Measurements from ENCODE around the gene CCR7. TPM values are rescaled to one million over a fixed set of nuclear protein-coding genes. Genes with fewer than 3 reads are reported as not detected.

Gene CCR7
- total RNA-seq, 1 donor from 2014 or later = 1.1 TPM

DNA sequence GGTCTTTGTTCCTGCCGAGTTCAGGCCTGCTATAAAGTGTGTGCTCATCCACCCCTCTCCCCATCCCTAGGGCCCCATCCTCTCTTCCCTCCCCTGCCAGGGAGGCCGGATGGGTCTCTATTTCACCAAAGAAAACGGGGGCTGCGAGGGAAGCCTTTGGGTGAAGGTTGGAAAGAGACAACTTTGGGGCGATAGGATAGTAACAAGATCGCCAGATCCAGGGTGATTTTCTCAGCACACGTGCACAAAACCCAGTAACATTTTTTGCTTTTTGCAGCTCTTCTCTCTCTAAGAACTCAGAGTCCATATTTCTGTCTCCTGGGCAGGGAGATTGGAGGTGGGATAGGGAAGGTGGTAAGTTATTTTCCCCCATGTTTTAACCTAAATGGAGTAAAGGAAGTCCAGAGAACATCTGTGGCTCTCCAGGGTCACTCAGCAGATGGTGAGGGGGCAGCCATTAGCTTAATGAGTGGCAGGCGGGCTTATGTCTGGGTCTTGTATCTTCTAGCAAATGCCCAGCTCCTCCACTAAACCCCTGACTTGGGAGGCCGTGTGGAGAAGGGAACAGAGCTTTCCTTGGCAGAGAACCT, 6.9 kb downstream of the CCR7 start:
- H3K9me3 ChIP-seq = no peaks in the 10 kb centered on the region
- H3K27ac ChIP-seq = peak overlapping the region; percentile 43
- no peak overlapping the region for H3K4me3 ChIP-seq
- H3K4me1 ChIP-seq = peaks cover 46% of the 10 kb centered on the region
- no peak for TF ChIP-seq CTCF (IDR thresholded peaks at IDR 0.05)
- DNase-seq (no peak), ATAC-seq (no peak)
- intact Hi-C loops (cut with DNase I) = loop anchor here (5.0 kb wide), 1 partner anchor 116 kb away; the partner anchor contains the start of gene IGFBP4
- no peaks in the 10 kb centered on the region for H3K27me3 ChIP-seq
- no peaks in the 10 kb centered on the region for H3K36me3 ChIP-seq

DNA sequence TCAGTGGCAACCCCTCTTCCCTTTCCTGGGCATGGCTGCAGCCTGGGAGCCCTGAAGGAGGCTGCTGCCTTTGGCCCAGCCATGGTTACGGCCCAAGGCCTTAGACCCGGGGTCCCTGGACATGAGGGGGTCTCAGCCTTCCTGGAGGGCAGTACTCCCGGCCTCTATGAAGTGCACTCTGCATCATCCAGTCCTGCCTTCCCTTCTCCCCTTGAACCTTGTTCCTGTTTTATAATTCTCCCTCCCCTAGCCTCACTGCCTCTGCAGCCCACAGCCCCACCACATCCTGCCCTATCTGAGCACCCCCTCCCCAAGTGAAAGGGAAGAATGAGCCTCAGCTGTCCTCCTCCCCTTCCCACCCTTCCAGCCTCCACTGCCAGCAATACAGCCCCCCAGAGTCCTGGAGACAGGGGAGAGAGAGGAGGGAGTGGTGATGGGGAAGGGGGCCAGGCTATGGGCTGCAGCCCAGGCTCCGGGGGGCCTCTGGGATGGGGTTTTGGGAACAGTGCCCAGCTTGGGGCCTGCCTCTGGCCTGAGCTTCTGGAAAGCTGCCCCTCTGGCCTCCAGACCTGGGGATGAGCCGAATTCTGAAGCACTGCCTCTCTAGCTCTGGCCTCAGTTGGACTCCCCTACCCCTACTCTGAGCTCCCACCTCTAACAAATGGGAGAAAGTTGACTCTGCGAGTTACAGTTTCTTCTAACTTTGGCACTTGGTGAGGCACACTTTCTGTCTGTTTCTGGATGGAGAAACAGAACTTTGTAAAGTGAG, 7.6 kb downstream of the CCR7 start:
- H3K36me3 ChIP-seq = no peaks in the 10 kb centered on the region
- intact Hi-C loops (cut with DNase I) = loop anchor here (5.0 kb wide), 1 partner anchor 115 kb away; the partner anchor contains the start of gene IGFBP4
- no peak for ATAC-seq
- no peaks in the 10 kb centered on the region for H3K9me3 ChIP-seq
- DNase-seq = peak; percentile 58
- peak overlapping the region; percentile 43 for H3K27ac ChIP-seq
- H3K27me3 ChIP-seq = no peaks in the 10 kb centered on the region
- H3K4me3 ChIP-seq = no peak overlapping the region
- TF ChIP-seq CTCF (IDR thresholded peaks at IDR 0.05) = no peak
- H3K4me1 ChIP-seq = peaks cover 52% of the 10 kb centered on the region

DNA sequence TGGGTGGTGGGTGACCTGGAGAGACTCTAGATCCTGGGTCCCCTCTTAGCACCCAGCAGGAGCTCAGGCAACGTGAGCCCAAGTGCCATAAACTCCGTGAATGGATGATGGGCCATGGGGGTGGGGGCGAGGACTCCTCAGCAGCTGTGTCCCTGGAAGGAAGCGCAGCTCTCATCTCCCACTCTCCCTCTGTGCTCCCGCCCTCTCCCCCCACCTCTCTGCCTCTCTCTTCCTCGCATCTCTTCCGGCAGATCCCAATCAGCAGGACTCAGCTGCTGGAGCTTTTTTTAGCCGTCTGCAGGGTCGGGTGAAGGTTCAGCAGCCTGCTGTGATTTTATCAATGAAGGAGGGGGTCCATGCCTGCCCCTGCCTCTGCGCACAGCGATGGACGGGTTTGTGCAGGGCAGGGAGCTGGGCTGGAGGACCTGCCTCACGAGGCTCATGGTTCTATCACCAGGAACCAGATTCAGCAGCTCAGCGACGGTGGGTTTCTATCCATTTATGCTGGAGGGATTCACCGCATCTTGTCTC, 8.3 kb downstream of the CCR7 start:
- intact Hi-C loops (cut with DNase I) = loop anchor here (5.0 kb wide), 1 partner anchor 115 kb away; the partner anchor contains the start of gene IGFBP4

DNA sequence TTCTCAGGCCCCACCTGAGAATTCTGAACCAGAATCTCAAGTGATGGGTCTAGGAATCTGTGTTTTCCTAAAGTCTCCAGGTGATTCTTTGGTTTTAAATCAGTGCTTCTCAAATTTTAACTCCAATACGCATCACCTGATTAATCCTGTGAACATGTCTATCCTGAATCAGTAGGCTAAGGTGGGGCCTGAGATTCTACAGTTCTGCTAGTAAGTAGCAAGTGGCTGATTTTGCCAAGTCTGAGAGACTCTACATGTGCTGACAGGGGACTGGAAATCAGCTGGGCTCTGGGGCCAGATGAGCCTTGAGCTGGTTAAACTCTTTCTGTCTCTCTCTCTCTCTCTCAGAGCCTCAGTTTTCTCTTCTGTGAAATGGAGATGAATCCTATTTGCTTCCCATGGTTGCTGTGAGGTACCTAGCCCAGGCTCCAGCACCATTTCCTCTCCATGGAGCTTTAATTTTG, 9.0 kb downstream of the CCR7 start:
- Histone ChIP-seq H3K27ac (peak overlapping the region; percentile 43), H3K4me1 (peaks cover 63% of the 10 kb centered on the region), H3K36me3 (no peaks in the 10 kb centered on the region), H3K4me3 (no peak overlapping the region), H3K27me3 (no peaks in the 10 kb centered on the region), H3K9me3 (no peaks in the 10 kb centered on the region)
- intact Hi-C loops (cut with DNase I) = loop anchor here (5.0 kb wide), 1 partner anchor 114 kb away; the partner anchor contains the start of gene IGFBP4
- no peak for TF ChIP-seq CTCF (IDR thresholded peaks at IDR 0.05)
- no peak for DNase-seq
- ATAC-seq = no peak

More for the DNA sequence above, 8.3 kb downstream of the CCR7 start:
- Histone ChIP-seq H3K4me3 (no peak overlapping the region), H3K9me3 (no peaks in the 10 kb centered on the region), H3K27me3 (no peaks in the 10 kb centered on the region), H3K27ac (peak overlapping the region; percentile 43), H3K36me3 (no peaks in the 10 kb centered on the region), H3K4me1 (peaks cover 55% of the 10 kb centered on the region)
- ATAC-seq (no peak), DNase-seq (peak; percentile 63)
- no peak for TF ChIP-seq CTCF (IDR thresholded peaks at IDR 0.05)

DNA sequence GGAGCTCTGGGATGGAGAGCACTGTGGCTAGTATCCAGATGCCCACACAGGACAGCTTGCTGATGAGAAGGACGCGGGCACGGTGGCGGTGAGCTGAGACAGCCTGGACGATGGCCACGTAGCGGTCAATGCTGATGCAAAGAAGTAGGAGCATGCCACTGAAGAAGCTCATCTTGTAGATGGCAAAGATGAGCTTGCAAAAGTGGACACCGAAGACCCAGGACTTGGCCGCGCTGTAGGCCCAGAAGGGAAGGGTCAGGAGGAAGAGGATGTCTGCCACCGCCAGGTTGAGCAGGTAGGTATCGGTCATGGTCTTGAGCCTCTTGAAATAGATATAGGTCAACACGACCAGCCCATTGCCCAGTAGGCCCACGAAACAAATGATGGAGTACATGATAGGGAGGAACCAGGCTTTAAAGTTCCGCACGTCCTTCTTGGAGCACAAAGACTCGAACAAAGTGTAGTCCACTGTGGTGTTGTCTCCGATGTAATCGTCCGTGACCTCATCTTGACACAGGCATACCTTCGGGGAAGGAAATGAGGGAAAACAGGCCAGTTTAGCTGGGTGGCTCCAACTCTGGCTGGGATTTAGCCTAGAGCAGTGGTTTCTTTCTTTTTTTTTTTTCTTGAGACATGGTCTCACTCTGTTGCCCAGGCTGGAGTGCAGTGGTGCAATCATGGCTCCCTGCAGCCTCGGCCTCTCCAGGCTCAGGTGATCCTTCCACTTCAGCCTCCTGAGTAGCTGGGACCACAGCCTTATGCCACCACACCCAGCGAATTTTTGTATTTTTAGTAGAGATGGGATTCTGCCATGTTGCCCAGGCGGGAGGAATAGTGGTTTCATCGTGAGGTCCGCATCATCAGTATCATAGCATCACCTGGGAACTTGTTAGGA, 9.7 kb downstream of the CCR7 start:
- peak; percentile 45 for DNase-seq

More for the DNA sequence above, 9.7 kb downstream of the CCR7 start:
- Histone ChIP-seq H3K9me3 (no peaks in the 10 kb centered on the region), H3K36me3 (no peaks in the 10 kb centered on the region), H3K27ac (no peak overlapping the region), H3K27me3 (no peaks in the 10 kb centered on the region), H3K4me3 (no peak overlapping the region), H3K4me1 (peaks cover 67% of the 10 kb centered on the region)
- no peak for TF ChIP-seq CTCF (IDR thresholded peaks at IDR 0.05)
- no peak for ATAC-seq
- intact Hi-C loops (cut with DNase I) = loop anchor here (5.0 kb wide), 1 partner anchor 113 kb away; the partner anchor contains the start of gene IGFBP4

Measured in upper lobe of right lung (tissue), 1 donor.